Measurements from ENCODE around the gene KDM1A. TPM values are rescaled to one million over a fixed set of nuclear protein-coding genes. Genes with fewer than 3 reads are reported as not detected.

Gene KDM1A
- total and polyA plus RNA-seq, 5 donors = 22.9 to 34.4 (median 32.2) TPM

DNA sequence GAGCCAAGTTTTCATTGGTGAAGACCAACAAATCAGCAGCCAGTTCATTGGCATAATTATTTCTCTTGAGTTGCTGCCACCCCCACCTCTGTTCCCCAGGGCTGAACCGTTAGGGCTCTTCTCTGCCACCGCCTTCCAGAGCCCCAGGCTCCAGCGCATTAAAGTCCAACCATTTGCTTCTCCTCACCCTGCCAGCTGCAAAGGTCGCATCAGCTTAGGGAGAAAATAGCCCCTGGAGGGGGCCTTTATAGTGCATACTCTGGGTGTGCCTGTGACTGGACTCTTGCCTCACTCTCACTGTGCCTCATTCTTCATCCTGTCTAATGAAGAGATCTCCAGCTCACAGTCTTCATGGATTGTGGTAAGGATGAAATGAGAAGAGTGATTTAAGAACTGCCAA lies 50.4 kb downstream of the KDM1A start:
- ATAC-seq (peak in 1 of 2 donors; percentile 31), DNase-seq (no peak)
- H3K27me3 ChIP-seq (ENCODE audit: control insufficient read depth, insufficient read depth) = no peaks in the 10 kb centered on the region
- H3K27ac ChIP-seq (ENCODE audit: low read length) = no peak overlapping the region
- H3K9me3 ChIP-seq (ENCODE audit: control insufficient read depth, low read length) = no peaks in the 10 kb centered on the region
- intact Hi-C loops (cut with DNase I) = no loop called here
- no peak overlapping the region for H3K4me3 ChIP-seq (ENCODE audit: low read length)
- H3K4me1 ChIP-seq (ENCODE audit: control insufficient read depth, insufficient read depth, low read length) = no peaks in the 10 kb centered on the region
- WGBS = 87% methylated on average over 4 of the region's 4 CpGs

DNA sequence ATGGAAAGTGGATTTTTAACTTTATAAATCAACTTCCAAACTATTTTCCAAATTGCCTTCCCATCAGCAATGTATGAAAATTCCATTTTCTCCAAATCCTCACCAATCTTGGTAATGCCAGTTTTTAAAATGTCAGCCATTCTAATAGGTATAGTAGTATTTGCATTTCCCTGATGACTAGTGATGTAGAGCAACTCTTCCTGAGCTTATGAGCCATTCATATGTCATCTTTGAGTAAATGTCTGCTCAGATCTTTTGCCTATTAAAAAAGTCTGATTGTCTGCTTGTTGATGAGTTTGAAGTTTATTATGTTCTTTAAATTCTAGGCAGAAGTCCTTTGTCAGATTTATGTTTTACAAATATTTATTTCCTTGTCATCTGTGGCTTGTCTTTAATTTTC lies 54.7 kb downstream of the KDM1A start:
- DNase-seq (no peak), ATAC-seq (no peak)
- H3K4me1 ChIP-seq (ENCODE audit: control insufficient read depth, insufficient read depth, low read length) = no peaks in the 10 kb centered on the region
- intact Hi-C loops (cut with DNase I) = no loop called here
- H3K27ac ChIP-seq (ENCODE audit: low read length) = no peak overlapping the region
- no peak overlapping the region for H3K4me3 ChIP-seq (ENCODE audit: low read length)
- H3K9me3 ChIP-seq (ENCODE audit: control insufficient read depth, low read length) = no peaks in the 10 kb centered on the region
- no peaks in the 10 kb centered on the region for H3K27me3 ChIP-seq (ENCODE audit: control insufficient read depth, insufficient read depth)

DNA sequence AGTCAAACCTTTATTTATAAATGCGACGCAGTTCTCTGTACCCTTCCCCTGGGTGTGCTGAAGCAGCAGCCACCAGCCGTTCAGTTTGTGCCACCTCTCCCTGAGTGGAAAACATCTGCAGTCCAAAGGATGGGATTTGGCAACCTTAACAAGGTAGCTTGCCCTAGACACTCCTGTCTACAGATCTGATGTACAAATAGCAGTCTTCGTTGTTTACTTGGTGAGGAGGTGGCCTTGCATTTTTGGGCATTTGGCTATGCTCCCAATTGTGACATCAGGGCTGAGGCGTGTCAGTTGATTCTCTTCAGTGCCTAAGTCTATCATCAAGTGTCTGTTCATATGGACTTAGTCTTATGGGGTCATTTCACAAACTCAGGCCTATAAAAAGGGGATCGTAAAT lies 59.8 kb downstream of the KDM1A start:
- ATAC-seq = no peak
- intact Hi-C loops (cut with DNase I) = no loop called here

DNA sequence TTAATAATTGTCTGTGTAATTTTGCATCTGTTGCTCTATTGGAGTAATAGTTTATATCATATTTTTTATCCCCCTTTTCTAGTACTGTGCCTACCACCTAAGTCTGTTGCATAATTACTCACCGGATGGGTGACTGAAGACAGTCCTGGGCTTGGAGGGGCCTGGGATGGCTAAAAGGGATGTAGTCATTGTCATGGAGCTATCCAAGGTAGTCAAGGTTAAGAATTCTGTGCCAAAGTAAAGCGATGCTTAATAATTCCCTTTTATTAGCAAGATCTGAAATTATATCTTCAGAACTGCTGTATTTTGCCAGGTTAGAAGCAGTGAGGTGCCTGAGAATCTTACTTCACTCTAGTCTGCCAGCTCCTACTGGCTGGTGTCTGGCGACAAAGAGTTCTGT lies 61.6 kb downstream of the KDM1A start:
- no peaks in the 10 kb centered on the region for H3K9me3 ChIP-seq (ENCODE audit: control insufficient read depth, low read length)

More for the DNA sequence above, 59.8 kb downstream of the KDM1A start:
- 82% methylated on average over 6 of the region's 6 CpGs for WGBS
- Histone ChIP-seq H3K4me1 (ENCODE audit: control insufficient read depth, insufficient read depth, low read length) (no peaks in the 10 kb centered on the region), H3K9me3 (ENCODE audit: control insufficient read depth, low read length) (no peaks in the 10 kb centered on the region), H3K27ac (ENCODE audit: low read length) (no peak overlapping the region), H3K27me3 (ENCODE audit: control insufficient read depth, insufficient read depth) (no peaks in the 10 kb centered on the region), H3K4me3 (ENCODE audit: low read length) (no peak overlapping the region)
- DNase-seq = no peak

DNA sequence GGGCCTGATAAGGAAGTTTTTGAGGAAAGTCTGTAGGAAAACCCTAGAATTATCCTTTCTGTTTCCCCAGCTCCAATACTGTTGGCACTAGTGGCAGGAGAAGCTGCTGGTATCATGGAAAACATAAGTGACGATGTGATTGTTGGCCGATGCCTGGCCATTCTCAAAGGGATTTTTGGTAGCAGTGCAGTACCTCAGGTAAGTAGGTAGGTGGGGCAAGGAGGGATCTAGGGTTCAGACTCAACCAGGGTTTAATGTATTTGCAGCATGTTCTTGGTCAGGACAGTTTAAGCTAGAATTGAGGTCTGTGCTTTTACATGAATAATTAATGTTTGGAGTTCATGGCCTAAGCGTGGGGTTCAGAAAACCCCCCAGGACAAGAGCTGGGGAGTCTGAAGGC lies 62.1 kb downstream of the KDM1A start:
- Histone ChIP-seq H3K4me1 (ENCODE audit: control insufficient read depth, insufficient read depth, low read length) (no peaks in the 10 kb centered on the region), H3K27me3 (ENCODE audit: control insufficient read depth, insufficient read depth) (no peaks in the 10 kb centered on the region), H3K27ac (ENCODE audit: low read length) (no peak overlapping the region), H3K9me3 (ENCODE audit: control insufficient read depth, low read length) (no peaks in the 10 kb centered on the region), H3K4me3 (ENCODE audit: low read length) (no peak overlapping the region)
- 86% methylated on average over 3 of the region's 3 CpGs for WGBS
- ATAC-seq = no peak
- no peak for DNase-seq
- intact Hi-C loops (cut with DNase I) = no loop called here

More for the DNA sequence above, 61.6 kb downstream of the KDM1A start:
- DNase-seq (no peak), ATAC-seq (no peak)
- H3K27me3 ChIP-seq (ENCODE audit: control insufficient read depth, insufficient read depth) = no peaks in the 10 kb centered on the region
- H3K4me1 ChIP-seq (ENCODE audit: control insufficient read depth, insufficient read depth, low read length) = no peaks in the 10 kb centered on the region
- intact Hi-C loops (cut with DNase I) = no loop called here
- WGBS = 90% methylated on average over 3 of the region's 3 CpGs
- H3K27ac ChIP-seq (ENCODE audit: low read length) = no peak overlapping the region
- no peak overlapping the region for H3K4me3 ChIP-seq (ENCODE audit: low read length)

DNA sequence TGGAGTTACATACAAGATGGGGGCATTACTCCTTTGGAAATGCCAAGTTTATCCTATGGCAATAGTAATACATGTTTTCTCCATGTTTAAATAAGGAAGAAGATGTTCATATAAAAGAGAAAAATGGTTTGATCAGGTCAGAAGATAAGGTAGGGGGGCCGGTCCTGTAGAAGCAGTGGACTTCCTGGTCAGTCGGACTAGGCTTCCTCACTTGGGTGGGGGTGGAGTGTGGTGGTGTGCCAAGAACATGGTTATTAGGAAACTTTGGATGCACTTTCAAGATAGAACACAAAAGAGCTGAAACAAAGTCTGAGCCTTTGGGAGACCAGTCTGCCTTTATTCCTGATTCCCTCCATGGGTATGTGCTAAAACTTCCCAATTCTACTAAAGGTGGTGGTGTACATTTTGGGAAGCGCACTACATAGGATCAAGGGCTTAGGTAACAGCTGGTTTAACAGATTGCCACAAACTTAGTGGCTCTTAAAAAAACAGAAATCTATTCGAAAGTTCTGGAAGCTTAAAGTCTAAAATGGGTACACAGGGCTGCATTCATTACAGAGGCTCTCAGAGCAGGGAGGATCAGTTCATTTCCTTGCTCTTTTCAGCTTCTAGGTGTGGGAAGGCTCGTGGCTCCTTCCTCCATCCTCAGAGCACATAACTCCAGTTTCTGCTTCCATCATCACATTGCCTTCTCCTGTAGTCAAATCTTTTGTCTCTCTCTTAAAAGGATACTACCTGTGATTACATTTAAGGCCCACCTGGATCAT lies 64.6 kb downstream of the KDM1A start:
- H3K4me3 ChIP-seq (ENCODE audit: low read length) = no peak overlapping the region
- H3K27ac ChIP-seq (ENCODE audit: low read length) = no peak overlapping the region
- ATAC-seq = peak; percentile 79 to 85
- WGBS = 60% methylated on average over 5 of the region's 5 CpGs
- peak; percentile 64 to 78 (median 77) for DNase-seq
- H3K27me3 ChIP-seq (ENCODE audit: control insufficient read depth, insufficient read depth) = no peaks in the 10 kb centered on the region
- no peaks in the 10 kb centered on the region for H3K4me1 ChIP-seq (ENCODE audit: control insufficient read depth, insufficient read depth, low read length)
- no peaks in the 10 kb centered on the region for H3K9me3 ChIP-seq (ENCODE audit: control insufficient read depth, low read length)
- intact Hi-C loops (cut with DNase I) = no loop called here

DNA sequence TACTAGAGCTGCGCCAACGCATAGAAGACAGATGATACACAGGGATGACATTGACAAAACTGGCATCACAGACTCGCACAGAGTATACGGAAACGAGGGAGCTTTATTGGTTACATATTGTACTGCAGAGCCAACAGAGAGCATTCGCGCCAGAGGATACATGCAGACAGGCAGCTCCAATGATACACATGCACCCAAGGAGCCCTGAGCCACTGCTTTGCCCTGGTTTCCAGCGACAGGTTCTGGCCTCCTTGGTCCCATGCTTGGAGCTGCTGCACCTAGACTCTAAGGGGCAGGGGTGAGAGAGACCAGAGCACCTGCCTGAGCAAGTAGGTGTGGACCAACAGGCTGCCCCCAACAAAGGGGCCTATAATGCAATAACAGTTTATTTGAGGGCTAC lies 65.6 kb downstream of the KDM1A start:
- no peak for ATAC-seq
- no peak overlapping the region for H3K27ac ChIP-seq (ENCODE audit: low read length)
- intact Hi-C loops (cut with DNase I) = no loop called here
- WGBS = 93% methylated on average over 8 of the region's 8 CpGs
- no peak for DNase-seq
- H3K9me3 ChIP-seq (ENCODE audit: control insufficient read depth, low read length) = no peaks in the 10 kb centered on the region
- no peaks in the 10 kb centered on the region for H3K4me1 ChIP-seq (ENCODE audit: control insufficient read depth, insufficient read depth, low read length)
- H3K27me3 ChIP-seq (ENCODE audit: control insufficient read depth, insufficient read depth) = no peaks in the 10 kb centered on the region
- no peak overlapping the region for H3K4me3 ChIP-seq (ENCODE audit: low read length)

DNA sequence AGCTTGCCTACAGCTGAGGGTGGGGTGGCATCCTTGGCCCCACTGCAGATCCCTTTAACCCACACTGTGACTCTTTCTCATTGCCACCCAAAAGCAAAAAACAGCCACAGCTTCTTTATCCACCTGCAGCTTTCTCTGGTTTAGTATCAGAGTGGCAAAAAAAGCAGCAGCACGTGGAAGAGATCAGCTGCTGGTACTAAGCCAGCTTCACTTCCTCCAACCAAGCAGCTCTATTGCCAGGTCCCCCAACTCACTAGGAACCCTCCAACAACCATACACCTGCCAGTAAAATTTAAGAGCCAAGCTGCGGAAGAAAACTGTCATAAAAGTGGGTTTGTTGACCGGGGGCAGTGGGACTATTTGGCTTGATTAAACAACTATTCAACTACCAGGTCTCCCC lies 66.4 kb downstream of the KDM1A start:
- no peak for ATAC-seq
- Histone ChIP-seq H3K27ac (ENCODE audit: low read length) (no peak overlapping the region), H3K27me3 (ENCODE audit: control insufficient read depth, insufficient read depth) (no peaks in the 10 kb centered on the region), H3K4me1 (ENCODE audit: control insufficient read depth, insufficient read depth, low read length) (no peaks in the 10 kb centered on the region), H3K9me3 (ENCODE audit: control insufficient read depth, low read length) (no peaks in the 10 kb centered on the region), H3K4me3 (ENCODE audit: low read length) (no peak overlapping the region)
- intact Hi-C loops (cut with DNase I) = no loop called here
- DNase-seq = no peak
- WGBS = 66% methylated on average over 3 of the region's 3 CpGs

DNA sequence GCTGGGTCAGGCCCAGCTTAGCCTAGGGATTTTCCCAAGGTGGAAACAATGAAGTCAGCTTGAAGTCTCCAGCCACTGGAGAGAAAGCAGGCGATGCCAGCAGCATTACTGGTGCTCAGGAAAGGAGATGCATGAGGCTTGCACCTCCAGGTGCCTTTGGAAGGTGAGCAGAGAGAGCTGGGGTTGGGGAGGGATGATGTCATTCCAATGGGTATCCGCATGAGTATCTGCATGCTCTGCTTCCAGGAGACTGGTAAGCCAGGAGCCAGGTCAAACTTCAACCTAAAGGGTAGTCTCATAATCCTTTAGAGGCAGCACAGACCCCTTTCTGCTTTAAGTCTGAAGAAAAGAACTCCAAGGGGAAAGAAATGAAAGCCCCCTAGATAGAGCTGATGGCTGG lies 68.8 kb downstream of the KDM1A start:
- Histone ChIP-seq H3K27ac (ENCODE audit: low read length) (no peak overlapping the region), H3K27me3 (ENCODE audit: control insufficient read depth, insufficient read depth) (no peaks in the 10 kb centered on the region), H3K4me1 (ENCODE audit: control insufficient read depth, insufficient read depth, low read length) (peaks cover 7% of the 10 kb centered on the region), H3K4me3 (ENCODE audit: low read length) (no peak overlapping the region), H3K9me3 (ENCODE audit: control insufficient read depth, low read length) (no peaks in the 10 kb centered on the region)
- intact Hi-C loops (cut with DNase I) = no loop called here
- 91% methylated on average over 2 of the region's 2 CpGs for WGBS
- DNase-seq (no peak), ATAC-seq (no peak)

DNA sequence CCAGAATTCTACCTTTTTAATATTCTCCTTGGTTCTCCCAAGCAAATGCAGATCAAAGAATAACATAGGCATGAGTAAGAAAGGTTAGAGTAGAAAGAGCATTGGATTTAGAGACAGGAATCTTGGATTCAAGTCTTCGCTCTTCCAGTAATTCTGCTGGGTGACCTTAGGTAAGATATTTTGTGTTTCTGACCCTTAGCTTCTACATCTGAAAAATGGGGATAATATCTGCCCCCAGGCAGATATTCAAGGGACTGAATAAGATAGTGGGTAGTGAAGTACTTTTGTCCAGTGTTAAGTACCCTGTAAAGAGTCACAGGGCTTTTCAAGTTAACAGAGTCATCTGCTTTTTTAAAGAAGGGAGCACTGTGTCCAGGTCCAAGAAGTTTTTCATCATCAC lies 70.8 kb downstream of the KDM1A start:
- Histone ChIP-seq H3K4me1 (ENCODE audit: control insufficient read depth, insufficient read depth, low read length) (peaks cover 7% of the 10 kb centered on the region), H3K27me3 (ENCODE audit: control insufficient read depth, insufficient read depth) (no peaks in the 10 kb centered on the region), H3K4me3 (ENCODE audit: low read length) (no peak overlapping the region), H3K9me3 (ENCODE audit: control insufficient read depth, low read length) (no peaks in the 10 kb centered on the region), H3K27ac (ENCODE audit: low read length) (no peak overlapping the region)
- ATAC-seq (no peak), DNase-seq (no peak)
- intact Hi-C loops (cut with DNase I) = loop anchor here in 2 of 4 donors (10.0 kb wide), 2 partner anchors 175 to 195 kb away; no protein-coding TSS in a partner anchor
- WGBS = 98% methylated on average over 1 of the region's 1 CpG

DNA sequence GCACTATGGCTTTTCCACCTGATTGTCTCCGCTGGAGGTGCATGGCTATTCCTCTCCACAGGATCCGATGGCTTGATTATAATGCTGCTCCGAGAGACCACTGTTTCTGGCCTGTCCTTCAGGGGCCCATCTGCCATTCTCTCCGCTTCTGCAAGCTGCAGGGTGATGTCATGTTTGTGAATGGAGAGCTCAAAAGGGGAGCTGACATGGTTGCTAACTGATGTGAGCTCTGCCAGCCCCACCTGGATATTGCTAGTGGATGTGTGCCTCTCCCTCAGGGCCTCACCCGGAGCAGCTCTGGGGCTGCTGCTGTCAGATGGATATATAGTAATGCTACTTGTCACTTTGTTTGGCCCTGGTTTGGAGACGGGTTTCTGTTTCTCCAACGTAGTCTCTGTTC lies 72.3 kb downstream of the KDM1A start:
- DNase-seq = peak in 1 of 3 donors; percentile 31
- Histone ChIP-seq H3K4me3 (ENCODE audit: low read length) (no peak overlapping the region), H3K4me1 (ENCODE audit: control insufficient read depth, insufficient read depth, low read length) (peaks cover 7% of the 10 kb centered on the region), H3K27me3 (ENCODE audit: control insufficient read depth, insufficient read depth) (no peaks in the 10 kb centered on the region), H3K9me3 (ENCODE audit: control insufficient read depth, low read length) (no peaks in the 10 kb centered on the region), H3K27ac (ENCODE audit: low read length) (no peak overlapping the region)
- intact Hi-C loops (cut with DNase I) = loop anchor here in 2 of 4 donors (10.0 kb wide), 2 partner anchors 173 to 193 kb away; no protein-coding TSS in a partner anchor
- WGBS = 89% methylated on average over 7 of the region's 7 CpGs
- no peak for ATAC-seq
